Calu3 (cell line): ENCODE data around the gene ADRA1B. TPM values are rescaled to one million over a fixed set of nuclear protein-coding genes. Genes with fewer than 3 reads are reported as not detected.
A peak's percentile ranks its signal among the peaks of the same experiment; 100 is the strongest.

Source experiments
- BruUV-seq: library from RNA; stranded (reverse); fragments of 400-500 nt; replicated peaks from 2 replicates; lab custom pipeline; 2021; lab: Mats Ljungman, UMichigan
- CTCF ChIA-PET: fragments of 300-600 bp; sonication (Branson Sonifier 250); formaldehyde crosslinking; loops from one replicate; lab custom pipeline; 2022; ENCODE audit warnings: antibody characterized with exemption; lab: Charles Lee
- DNase-seq: peaks from one replicate; pipeline ENCODE4 v3.0.0; 2022
- H3K27ac Mint-ChIP-seq: one replicate; pipeline ENCODE4 v1.8.0; 2022; ENCODE audit warnings: mixed read lengths; ENCODE audit not compliant: unreplicated experiment
- H3K27me3 Mint-ChIP-seq: one replicate; pipeline ENCODE4 v1.8.0; 2022; ENCODE audit warnings: mixed read lengths; ENCODE audit not compliant: unreplicated experiment
- H3K36me3 Mint-ChIP-seq: one replicate; pipeline ENCODE4 v1.8.0; 2022; ENCODE audit warnings: mild to moderate bottlenecking, moderate library complexity, mixed read lengths; ENCODE audit not compliant: insufficient read depth, unreplicated experiment
- H3K4me1 Mint-ChIP-seq: one replicate; pipeline ENCODE4 v1.8.0; 2022; ENCODE audit warnings: mild to moderate bottlenecking, low read depth, mixed read lengths; ENCODE audit not compliant: unreplicated experiment
- H3K4me3 Mint-ChIP-seq: one replicate; pipeline ENCODE4 v1.8.0; 2022; ENCODE audit warnings: mild to moderate bottlenecking, low read depth, moderate library complexity, mixed read lengths; ENCODE audit not compliant: unreplicated experiment
- H3K9me3 Mint-ChIP-seq: one replicate; pipeline ENCODE4 v1.8.0; 2022; ENCODE audit warnings: low read depth, mixed read lengths; ENCODE audit not compliant: unreplicated experiment
- CTCF ChIP-seq: fragments of 200-600 bp; IDR thresholded peaks from one replicate; pipeline ENCODE4 v1.8.0; 2022; ENCODE audit warnings: antibody characterized with exemption; ENCODE audit not compliant: unreplicated experiment
- intact Hi-C: fragments of 100-400 bp; cut with micrococcal nuclease; formaldehyde crosslinking; loops from one replicate; pipeline ENCODE4 v1.10.0; 2022; ENCODE audit not compliant: unreplicated experiment
- total RNA-seq: library from RNA; stranded (reverse); gene quantifications from 2 replicates; pipeline ENCODE4 v1.2.3, GENCODE V29; 2022

Gene ADRA1B
- total RNA-seq, 1 experiment from 2014 or later = 10.9 TPM

GRCh38 chr5:159877894-159878448 is 38.3 kb upstream of the ADRA1B start:
- H3K27ac Mint-ChIP-seq = peak overlapping the region; percentile 4
- no TSS peak for BruUV-seq
- no peaks in the 10 kb centered on the region for H3K36me3 Mint-ChIP-seq
- H3K9me3 Mint-ChIP-seq = no peaks in the 10 kb centered on the region
- CTCF ChIA-PET = interaction anchor here (1.0 kb wide), 1 partner anchor 33 kb away, joined by 3 read pairs; no protein-coding TSS in a partner anchor
- H3K4me3 Mint-ChIP-seq = no peak overlapping the region
- peaks cover 38% of the 10 kb centered on the region for H3K4me1 Mint-ChIP-seq
- no peak for TF ChIP-seq CTCF
- intact Hi-C loops = no loop called here
- no peaks in the 10 kb centered on the region for H3K27me3 Mint-ChIP-seq
- no peak for DNase-seq

- no peak for TF ChIP-seq CTCF
- BruUV-seq = no TSS peak
- no peaks in the 10 kb centered on the region for H3K27me3 Mint-ChIP-seq
- H3K36me3 Mint-ChIP-seq = no peaks in the 10 kb centered on the region
- H3K9me3 Mint-ChIP-seq = no peaks in the 10 kb centered on the region
- H3K27ac Mint-ChIP-seq = peak overlapping the region; percentile 37
- CTCF ChIA-PET = interaction anchor here (0.7 to 1.0 kb wide), 2 partner anchors 32 to 108 kb away, joined by 3 read pairs; no protein-coding TSS in a partner anchor
- peak overlapping the region; percentile 6 for H3K4me3 Mint-ChIP-seq
- intact Hi-C loops = no loop called here
- DNase-seq = peak; percentile 53
- peaks cover 32% of the 10 kb centered on the region for H3K4me1 Mint-ChIP-seq
These were observed 37.3 kb upstream of the ADRA1B start for GRCh38 chr5:159878988-159879471.

DNA sequence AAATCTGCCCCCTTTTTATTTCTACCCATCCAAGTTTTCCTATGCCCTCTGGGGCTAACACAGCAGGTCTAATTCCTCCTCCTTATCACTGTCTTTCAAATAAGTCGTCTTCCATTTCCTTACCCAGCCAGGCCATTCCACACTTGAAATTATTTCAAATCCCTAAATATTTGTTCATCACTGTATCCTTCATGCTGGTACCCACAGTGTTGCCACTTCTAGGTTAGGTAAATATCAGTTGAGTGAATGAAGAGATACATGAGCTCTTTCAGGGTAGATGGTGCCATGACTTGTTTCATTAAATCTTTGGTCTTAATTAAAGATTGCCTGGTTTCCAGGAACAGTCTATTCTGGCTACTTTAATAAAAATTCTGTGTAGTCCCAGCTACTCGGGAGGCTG is 35.6 kb upstream of the ADRA1B start:
- TF ChIP-seq CTCF = no peak
- no TSS peak for BruUV-seq
- intact Hi-C loops = no loop called here
- CTCF ChIA-PET = no interaction called here
- no peaks in the 10 kb centered on the region for H3K36me3 Mint-ChIP-seq
- no peaks in the 10 kb centered on the region for H3K27me3 Mint-ChIP-seq
- no peak overlapping the region for H3K4me3 Mint-ChIP-seq
- DNase-seq = no peak
- no peaks in the 10 kb centered on the region for H3K9me3 Mint-ChIP-seq
- H3K27ac Mint-ChIP-seq = peak overlapping the region; percentile 12
- peaks cover 25% of the 10 kb centered on the region for H3K4me1 Mint-ChIP-seq

GRCh38 chr5:159881967-159882366 is 34.3 kb upstream of the ADRA1B start:
- Mint-ChIP-seq H3K27me3 (no peaks in the 10 kb centered on the region), H3K27ac (no peak overlapping the region), H3K36me3 (no peaks in the 10 kb centered on the region), H3K4me3 (no peak overlapping the region), H3K9me3 (no peaks in the 10 kb centered on the region), H3K4me1 (peaks cover 25% of the 10 kb centered on the region)
- CTCF ChIA-PET = no interaction called here
- DNase-seq = no peak
- TF ChIP-seq CTCF = no peak
- no TSS peak for BruUV-seq
- intact Hi-C loops = no loop called here
